ENCODE data around the gene KLK15.

DNA sequence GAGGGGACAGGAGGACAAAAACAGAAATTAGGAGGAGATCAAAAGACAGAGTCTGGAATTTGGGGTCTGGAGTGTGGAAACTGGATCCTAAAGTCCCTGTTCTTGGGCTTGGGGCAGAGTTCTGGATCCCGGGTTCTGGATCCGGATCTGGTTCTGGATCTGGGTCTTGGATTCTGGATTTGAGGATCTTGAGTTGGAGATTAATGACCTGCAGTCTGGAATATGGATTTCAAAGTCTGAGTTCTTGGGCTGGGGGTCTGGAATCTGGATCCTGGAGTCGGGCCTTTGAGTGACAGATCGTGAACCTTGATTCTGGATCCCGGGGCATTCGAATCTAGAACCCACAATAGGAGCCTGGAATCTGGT is 411 bp upstream of the KLK15 start:
- TF ChIP-seq, protein P1, sequence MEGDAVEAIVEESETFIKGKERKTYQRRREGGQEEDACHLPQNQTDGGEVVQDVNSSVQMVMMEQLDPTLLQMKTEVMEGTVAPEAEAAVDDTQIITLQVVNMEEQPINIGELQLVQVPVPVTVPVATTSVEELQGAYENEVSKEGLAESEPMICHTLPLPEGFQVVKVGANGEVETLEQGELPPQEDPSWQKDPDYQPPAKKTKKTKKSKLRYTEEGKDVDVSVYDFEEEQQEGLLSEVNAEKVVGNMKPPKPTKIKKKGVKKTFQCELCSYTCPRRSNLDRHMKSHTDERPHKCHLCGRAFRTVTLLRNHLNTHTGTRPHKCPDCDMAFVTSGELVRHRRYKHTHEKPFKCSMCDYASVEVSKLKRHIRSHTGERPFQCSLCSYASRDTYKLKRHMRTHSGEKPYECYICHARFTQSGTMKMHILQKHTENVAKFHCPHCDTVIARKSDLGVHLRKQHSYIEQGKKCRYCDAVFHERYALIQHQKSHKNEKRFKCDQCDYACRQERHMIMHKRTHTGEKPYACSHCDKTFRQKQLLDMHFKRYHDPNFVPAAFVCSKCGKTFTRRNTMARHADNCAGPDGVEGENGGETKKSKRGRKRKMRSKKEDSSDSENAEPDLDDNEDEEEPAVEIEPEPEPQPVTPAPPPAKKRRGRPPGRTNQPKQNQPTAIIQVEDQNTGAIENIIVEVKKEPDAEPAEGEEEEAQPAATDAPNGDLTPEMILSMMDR (IDR thresholded peaks at IDR 0.05): no peak
- TF ChIP-seq POLR2A (IDR thresholded peaks at IDR 0.05): no peak

Data from heart left ventricle (tissue), 13 donors.